Stimulated activated CD8-positive, alpha-beta memory T cell treated with anti-CD3 and anti-CD28 coated beads, Interleukin-7, amount 100 ng/mL, for 48 hours (primary cell): Measurements from ENCODE around the gene HDAC7.

ENCODE experiments used
- DNase-seq, 2 donors: peaks; one replicate each; pipeline ENCODE4 v3.0.0-alpha.2; 2020; ENCODE audit warnings: low read depth in 1 of 2; ENCODE audit errors: extremely low read depth in 1 of 2

The HDAC7 gene

GRCh38 chr12:47750229-47750798 is 69.4 kb downstream of the HDAC7 start:
- DNase-seq = no peak

- DNase-seq = no peak
These were observed 70.8 kb downstream of the HDAC7 start for GRCh38 chr12:47748899-47749298.

GRCh38 chr12:47748507-47748828 is 71.2 kb downstream of the HDAC7 start:
- DNase-seq = no peak

GRCh38 chr12:47747596-47748506 is 71.9 kb downstream of the HDAC7 start:
- DNase-seq = no peak

DNA sequence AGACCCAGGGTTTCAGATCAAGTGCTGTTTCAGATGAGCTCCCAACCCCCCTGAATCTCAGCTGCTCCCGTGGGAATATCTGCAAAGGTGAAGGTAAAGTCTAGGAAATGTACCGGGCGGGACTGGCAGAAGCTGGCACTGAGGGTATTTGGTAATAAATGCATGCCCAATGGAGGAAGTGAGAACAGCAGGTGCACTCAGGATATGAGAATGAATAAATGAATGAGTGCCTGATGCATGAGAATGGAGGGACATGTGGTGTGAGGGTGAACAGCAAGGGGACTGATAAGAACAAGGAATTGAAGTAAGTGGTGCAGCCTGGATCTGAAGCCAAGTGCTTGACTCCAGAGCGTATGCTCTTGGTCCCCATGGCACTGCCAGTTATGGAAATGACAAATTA is 72.6 kb downstream of the HDAC7 start:
- no peak for DNase-seq

- no peak for DNase-seq
These were observed 73.2 kb downstream of the HDAC7 start for GRCh38 chr12:47746523-47746922.

GRCh38 chr12:47746073-47746472 is 73.6 kb downstream of the HDAC7 start:
- no peak for DNase-seq

- no peak for DNase-seq
These were observed 74.1 kb downstream of the HDAC7 start for GRCh38 chr12:47745485-47746041.

DNA sequence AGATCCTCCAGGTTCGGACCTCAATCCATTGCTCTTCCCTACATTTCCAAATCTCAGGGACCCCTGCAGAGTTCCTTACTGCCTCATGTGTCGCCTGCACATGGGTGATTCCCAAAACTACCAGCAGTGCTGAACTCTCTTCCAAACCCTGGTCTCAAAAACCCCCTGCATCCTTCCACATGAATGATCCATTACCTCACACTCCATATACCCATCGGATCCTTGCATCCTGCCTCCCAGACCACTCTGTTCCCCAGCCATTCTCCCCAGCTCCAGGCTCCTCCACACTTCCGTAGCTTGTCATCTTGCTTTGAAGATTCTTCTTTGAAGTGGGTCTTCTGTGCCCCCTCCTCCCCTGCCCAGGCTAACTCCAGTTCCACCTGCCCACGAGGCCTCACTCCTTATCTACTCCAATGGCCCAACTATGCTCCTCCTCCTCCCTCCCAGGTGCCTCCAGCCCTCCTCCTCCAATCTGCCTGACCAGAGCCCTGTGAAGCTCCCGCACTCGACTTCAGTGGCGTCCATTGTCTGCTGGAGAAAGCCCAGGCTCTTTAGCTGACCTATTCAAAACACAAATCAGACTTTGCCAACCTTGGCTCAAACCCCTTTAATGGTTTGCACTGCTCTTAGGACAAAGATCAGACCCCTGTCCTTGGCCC is 74.8 kb downstream of the HDAC7 start:
- DNase-seq = no peak

DNA sequence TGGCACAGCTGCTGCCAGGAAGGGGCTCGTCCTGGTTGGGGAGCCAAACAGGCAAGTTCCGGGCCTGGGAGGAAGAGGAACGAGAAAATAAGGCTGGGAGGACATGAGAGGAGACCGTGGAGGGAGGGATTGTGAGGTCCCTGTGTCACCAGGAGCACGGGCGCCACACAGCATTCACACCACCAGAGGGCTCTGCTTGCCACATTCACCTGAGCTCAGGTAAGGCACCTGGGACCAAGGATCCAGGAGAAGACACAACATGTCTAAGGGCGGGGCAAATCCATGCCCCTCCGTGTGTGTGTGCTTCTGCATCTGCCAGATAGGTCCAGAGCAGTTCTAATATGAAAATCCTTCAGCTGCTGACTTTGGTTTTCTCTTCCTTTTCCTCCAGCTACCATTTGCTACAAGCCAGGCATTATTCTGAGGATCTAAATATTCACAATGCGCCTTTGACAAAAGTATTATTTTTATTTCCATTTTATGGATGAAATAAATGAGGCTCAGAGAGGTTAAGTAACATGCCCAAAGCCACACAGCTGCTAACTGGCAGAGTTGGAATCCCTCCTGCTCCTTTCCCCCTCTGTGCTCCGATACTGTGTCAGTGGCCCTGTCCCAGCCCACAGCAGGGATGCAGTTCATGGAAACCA is 75.6 kb downstream of the HDAC7 start:
- DNase-seq = peak in 1 of 2 donors; percentile 11

GRCh38 chr12:47743311-47743860 is 76.3 kb downstream of the HDAC7 start:
- no peak for DNase-seq

- DNase-seq = peak in 1 of 2 donors; percentile 58
These were observed 77.4 kb downstream of the HDAC7 start for GRCh38 chr12:47742253-47742825.

DNA sequence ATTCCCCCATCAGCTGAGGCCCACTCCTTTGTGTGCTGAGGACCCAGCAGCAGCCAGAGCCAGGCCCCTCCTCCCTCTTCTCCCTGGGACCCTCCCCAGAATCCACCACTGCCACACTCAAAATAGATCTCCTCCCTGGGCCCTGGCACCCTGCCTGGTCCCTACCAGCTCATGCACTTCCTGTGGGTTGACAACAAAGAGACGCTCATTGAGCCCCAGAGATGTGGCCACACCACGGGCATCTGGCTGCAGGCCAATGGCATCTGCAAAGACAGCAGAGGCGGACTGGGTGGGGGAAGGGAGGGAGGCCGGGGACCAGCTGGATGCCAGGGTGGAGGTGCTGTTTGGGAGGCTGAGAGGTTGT is 78.4 kb downstream of the HDAC7 start:
- DNase-seq = peak in 1 of 2 donors; percentile 44

GRCh38 chr12:47740606-47741339 is 78.9 kb downstream of the HDAC7 start:
- no peak for DNase-seq

- DNase-seq = no peak
These were observed 79.7 kb downstream of the HDAC7 start for GRCh38 chr12:47739979-47740378.

DNA sequence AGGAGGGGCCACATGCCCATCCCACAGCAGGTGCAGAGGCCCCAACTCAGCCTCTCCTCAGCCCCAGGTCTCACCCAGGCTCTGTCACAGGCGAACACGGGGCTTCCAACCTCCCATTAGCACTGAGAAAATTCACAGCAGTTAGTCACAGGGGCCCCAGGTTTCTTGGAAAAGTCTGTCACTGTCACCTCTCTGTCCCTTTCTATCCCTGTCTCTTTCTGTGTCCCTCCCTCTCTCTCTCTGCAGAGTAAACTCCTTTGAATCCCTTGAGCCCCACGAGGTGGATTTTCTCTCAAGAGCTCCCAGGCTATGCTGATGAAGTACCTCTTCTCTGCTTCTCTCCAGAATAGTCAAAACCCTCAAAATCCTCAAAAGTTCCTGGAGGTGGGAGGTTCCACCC is 80.4 kb downstream of the HDAC7 start:
- DNase-seq = no peak

DNA sequence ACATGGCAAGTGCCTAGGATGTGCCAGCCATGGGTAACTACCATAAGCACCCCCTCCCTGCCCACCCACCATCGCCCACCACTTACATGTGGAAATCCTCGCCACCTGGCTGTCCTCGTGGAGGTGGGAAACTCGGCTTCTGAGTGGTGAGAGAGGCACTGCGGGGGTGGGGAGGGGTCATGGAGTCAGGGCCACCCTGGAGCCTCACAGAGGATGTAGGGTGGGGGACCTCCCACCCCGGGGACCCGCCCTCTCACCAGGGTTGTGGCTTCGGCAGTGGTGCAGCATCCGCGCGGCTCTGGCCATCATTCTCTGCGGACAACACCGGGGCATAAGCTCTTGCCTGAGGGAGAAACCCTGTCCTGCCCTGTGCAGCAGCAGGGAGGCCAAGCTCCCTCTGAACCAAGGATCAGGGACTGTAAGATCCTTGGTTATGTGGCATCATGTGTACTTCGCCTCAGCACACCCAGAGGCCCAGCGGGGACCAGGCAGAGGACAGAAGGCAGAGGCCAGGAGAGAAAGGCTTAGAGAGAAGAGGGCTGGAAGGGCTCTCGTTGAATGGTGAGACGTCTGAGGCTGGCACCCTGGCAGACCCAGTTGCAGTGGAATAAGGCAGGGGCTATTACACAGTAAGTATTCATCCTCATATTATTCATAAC is 81.6 kb downstream of the HDAC7 start:
- no peak for DNase-seq

DNA sequence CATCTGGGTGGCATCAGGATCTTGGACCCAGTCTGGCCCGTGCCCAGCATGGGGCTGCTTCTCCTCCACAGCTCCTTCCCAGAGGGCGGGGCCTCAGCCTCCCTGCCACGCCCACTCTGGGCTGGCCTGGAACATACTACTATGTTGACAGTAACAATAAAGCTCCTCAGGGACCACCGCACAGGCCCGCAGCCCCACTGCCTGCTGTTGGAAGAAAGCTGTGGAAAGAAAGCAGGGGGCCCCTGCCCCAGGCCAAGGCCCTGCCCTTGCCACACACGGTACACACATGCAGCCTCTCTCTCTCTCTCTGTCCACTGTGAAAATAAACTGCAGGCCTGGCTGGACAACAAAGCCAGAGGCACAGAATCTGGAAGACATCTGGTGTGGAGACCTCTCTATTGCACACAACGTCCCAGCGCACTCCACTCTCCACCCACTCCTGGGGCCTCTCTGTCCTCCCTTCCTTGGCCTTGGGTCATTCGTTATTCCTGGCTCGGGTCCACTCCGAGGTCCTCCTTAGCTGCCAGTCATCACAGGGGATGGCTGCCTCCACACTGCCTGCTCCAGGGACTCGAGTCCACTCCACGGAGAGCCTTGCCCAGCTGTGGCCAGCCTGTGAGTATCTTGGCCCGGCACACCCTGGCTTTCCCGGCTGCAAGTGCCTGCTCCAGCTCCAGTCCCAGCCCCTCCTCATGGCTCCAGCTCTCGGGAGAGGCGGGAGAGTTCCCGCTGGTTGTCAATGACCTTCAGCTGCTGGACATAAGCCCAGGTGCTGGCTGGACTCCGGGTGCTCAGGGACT is 82.6 kb downstream of the HDAC7 start:
- no peak for DNase-seq

DNA sequence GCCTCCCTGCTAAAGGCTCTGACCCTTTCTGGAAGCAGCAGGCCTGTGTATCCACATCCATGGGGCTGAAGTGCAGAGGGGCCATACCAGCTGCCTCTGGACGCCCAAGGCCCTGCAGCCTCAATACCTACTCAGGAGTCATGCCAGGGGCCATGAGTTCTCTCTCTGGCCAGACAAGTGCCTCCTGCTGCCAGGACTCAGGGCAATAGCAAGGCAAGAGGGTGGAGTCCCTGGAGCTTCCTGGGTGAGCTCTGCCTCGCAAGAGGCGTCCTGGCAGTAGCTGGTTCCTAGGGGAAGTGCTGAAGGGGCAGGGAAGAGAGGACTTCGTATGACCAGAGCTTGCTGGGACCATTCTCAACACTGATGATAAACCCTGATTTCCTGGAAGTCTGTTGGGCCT is 83.5 kb downstream of the HDAC7 start:
- DNase-seq = no peak
